BE2C (cell line): ENCODE data around the gene CNTN4.

ENCODE experiments used
- DNase-seq: peaks from one replicate; pipeline ENCODE4 v3.0.0-alpha.2; 2020
- H3K27me3 ChIP-seq: fragments of 250-450 bp; sonication (Bioruptor Pico); 2 replicates; pipeline ENCODE4 v1.5.1; 2020; ENCODE audit warnings: mild to moderate bottlenecking
- H3K36me3 ChIP-seq: fragments of 250-450 bp; sonication (Bioruptor Pico); 2 replicates; pipeline ENCODE4 v1.5.1; 2020; ENCODE audit warnings: mild to moderate bottlenecking
- H3K4me1 ChIP-seq: fragments of 250-450 bp; sonication (Bioruptor Pico); 2 replicates; pipeline ENCODE4 v1.5.1; 2020
- H3K4me3 ChIP-seq: 2 replicates; pipeline ENCODE4 v1.5.1; 2011; ENCODE audit warnings: low read depth, low read length
- H3K9me3 ChIP-seq: fragments of 250-450 bp; sonication (Bioruptor Pico); 2 replicates; pipeline ENCODE4 v1.5.1; 2020
- TF ChIP-seq, protein P1 (sequence below): IDR thresholded peaks from 2 replicates; pipeline ENCODE4 v1.5.1; 2012; ENCODE audit warnings: mild to moderate bottlenecking, low read depth, low read length

Gene CNTN4

DNA sequence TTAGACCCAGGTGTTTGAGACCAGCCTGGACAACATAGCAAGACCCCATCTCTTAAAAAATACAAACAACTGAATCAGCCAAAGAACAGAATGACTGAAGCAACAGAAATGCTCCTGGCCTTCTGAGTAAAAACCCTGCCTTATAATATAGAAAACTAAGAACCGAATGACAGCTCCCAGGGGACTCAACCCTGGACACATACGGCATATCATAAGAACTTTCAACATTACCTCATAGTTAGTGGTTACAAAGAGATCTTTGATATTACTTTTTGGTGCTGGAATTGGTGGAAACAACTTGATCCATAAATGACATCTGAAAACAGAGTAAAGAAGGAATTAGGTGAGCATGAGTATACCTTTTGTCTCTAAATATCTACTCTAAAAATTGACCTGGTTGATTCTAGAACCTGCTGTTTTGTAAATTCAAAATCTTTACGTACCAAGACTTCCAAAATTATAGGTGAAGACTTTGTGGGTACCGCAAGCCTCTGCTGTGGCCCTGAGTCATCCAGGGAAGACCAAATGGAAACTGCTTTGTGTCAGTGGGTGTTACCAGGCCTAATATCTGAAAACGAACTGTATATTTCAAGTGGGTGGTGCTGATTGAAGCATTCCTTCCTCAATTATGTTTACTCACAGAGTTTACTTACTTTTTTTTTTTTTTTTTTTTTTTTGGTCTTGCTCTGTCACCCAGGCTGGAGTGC, 976.0 kb downstream of the CNTN4 start:
- no peaks in the 10 kb centered on the region for H3K4me1 ChIP-seq
- TF ChIP-seq, protein P1, sequence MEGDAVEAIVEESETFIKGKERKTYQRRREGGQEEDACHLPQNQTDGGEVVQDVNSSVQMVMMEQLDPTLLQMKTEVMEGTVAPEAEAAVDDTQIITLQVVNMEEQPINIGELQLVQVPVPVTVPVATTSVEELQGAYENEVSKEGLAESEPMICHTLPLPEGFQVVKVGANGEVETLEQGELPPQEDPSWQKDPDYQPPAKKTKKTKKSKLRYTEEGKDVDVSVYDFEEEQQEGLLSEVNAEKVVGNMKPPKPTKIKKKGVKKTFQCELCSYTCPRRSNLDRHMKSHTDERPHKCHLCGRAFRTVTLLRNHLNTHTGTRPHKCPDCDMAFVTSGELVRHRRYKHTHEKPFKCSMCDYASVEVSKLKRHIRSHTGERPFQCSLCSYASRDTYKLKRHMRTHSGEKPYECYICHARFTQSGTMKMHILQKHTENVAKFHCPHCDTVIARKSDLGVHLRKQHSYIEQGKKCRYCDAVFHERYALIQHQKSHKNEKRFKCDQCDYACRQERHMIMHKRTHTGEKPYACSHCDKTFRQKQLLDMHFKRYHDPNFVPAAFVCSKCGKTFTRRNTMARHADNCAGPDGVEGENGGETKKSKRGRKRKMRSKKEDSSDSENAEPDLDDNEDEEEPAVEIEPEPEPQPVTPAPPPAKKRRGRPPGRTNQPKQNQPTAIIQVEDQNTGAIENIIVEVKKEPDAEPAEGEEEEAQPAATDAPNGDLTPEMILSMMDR = no peak
- H3K4me3 ChIP-seq = no peak overlapping the region
- no peaks in the 10 kb centered on the region for H3K27me3 ChIP-seq
- DNase-seq = no peak
- H3K36me3 ChIP-seq = no peaks in the 10 kb centered on the region
- no peaks in the 10 kb centered on the region for H3K9me3 ChIP-seq

DNA sequence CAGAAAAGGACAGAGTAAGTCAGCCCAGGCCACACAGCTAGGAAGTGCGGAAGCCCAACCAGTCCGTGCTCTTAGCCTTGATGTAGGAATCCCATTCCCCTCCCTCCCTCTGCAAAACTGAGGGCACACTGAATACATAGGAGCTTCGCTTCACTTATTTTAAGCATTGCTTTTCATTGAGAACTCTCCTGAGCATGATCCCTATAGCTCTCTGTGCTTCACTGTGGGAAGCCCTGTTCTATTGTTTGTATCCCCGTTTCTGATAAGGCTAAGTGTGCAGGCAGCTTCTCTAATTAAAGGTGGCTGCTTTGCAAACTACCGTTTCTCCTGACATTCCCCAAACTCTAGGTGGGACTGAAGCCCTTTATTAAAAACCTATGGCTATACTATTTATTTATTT, 981.6 kb downstream of the CNTN4 start:
- TF ChIP-seq, protein P1 = no peak
- Histone ChIP-seq H3K9me3 (no peaks in the 10 kb centered on the region), H3K36me3 (no peaks in the 10 kb centered on the region), H3K27me3 (no peaks in the 10 kb centered on the region), H3K4me3 (no peak overlapping the region), H3K4me1 (no peaks in the 10 kb centered on the region)
- DNase-seq = no peak

DNA sequence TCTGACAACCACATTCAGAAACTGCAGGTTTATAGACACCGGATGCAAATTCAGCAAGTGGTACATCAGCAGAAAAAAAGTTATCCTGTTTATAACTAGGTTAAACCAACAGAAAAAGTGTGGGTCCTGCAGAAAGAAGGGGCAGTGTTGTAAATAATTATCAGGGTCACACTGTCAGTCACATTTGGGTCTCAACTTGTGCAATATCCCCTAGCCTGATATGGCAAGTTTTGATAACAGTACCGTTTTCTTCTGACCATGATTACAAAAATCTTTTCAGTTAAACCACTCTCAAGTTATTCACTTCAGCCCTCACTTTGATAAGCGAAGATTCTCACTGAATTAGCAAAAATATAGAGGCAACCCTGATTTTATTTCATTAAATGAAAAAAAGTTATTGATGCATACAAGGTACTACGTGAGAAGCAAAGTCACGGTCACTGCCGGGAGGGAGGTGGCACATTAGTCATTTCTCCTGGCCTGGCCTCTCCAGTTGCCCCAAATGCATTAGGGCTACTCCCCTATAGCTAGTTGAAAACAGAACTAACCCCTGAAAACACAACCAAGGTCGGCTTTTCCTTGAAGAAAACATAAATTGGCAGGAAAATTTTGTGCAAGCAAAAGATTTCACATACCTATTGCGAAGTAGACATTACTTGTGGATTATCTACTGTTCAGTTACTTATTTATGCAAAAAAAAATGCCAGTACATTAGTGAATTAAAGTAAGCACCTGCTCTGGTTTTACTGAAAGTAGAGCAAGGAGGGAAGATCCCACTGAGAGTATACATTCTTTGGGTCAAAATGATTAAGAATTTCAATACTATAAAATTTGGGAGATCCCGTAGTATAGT, 982.9 kb downstream of the CNTN4 start:
- Histone ChIP-seq H3K9me3 (no peaks in the 10 kb centered on the region), H3K27me3 (no peaks in the 10 kb centered on the region), H3K4me1 (no peaks in the 10 kb centered on the region), H3K36me3 (no peaks in the 10 kb centered on the region), H3K4me3 (no peak overlapping the region)
- TF ChIP-seq, protein P1 = no peak
- no peak for DNase-seq

DNA sequence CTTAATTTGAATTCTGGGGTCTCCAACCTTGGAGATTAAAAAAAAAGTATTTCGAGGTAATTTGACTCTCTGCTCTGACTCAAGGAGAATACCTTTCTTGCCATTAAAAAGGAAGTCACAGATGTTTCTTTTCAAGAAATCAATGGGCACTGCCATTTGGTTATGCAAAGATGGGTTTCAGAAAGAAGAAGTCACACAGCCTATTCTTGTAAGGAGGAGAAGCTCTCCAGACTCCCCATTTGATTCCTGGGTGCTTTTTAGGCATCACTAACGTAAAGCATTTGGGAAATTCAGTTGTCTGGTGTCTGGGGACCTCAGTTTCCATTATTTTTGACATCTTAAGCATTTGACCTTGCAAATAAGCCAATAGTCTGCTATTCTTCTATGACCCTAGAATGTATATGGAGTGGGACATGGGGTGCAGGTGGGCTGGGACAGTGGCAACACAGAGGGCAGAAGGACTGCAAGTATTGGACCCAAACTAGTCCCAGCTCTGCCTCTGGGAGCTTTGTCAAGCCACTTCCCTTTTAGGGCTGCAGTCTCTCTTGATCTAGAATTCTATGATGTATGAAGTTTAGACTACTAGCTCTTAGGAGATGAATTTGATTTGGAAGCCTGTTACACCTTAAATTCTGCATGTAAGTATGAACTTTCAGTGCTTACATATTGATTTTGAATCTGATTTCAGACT, 983.7 kb downstream of the CNTN4 start:
- H3K36me3 ChIP-seq = no peaks in the 10 kb centered on the region
- no peaks in the 10 kb centered on the region for H3K4me1 ChIP-seq
- no peak overlapping the region for H3K4me3 ChIP-seq
- no peaks in the 10 kb centered on the region for H3K27me3 ChIP-seq
- no peak for DNase-seq
- H3K9me3 ChIP-seq = no peaks in the 10 kb centered on the region
- TF ChIP-seq, protein P1 = no peak

DNA sequence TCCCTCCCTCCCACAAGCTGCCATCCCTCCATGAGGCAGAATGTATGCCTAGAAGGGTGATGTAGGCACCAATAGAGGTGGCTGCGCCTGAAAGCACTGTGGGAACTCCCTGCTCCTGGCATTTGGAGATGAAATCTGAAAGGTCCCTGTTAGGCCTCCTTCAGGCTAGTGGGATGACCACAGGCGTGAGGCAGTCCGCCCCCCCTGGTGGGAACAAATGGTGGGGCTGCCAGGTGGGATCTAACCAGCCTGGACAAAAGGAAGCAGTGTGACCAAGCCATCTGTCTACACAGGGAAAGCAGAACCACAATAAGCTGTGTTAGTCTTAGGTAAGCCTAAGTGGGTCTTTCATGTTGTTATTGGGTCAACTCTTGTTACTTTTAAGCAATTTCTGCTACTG, 986.2 kb downstream of the CNTN4 start:
- no peak overlapping the region for H3K4me3 ChIP-seq
- H3K27me3 ChIP-seq = no peaks in the 10 kb centered on the region
- no peaks in the 10 kb centered on the region for H3K9me3 ChIP-seq
- peaks cover 7% of the 10 kb centered on the region for H3K4me1 ChIP-seq
- H3K36me3 ChIP-seq = no peaks in the 10 kb centered on the region
- TF ChIP-seq, protein P1 = no peak
- DNase-seq = no peak
